ENCODE data around the gene GLCE. TPM values are rescaled to one million over a fixed set of nuclear protein-coding genes. Genes with fewer than 3 reads are reported as not detected.

GLCE gene
- total and polyA plus RNA-seq, 10 of the 15 experiments (the other 5 are each of a cell fraction or from before 2014, with no cell fraction given) = 2.1 to 11.9 (median 2.9) TPM

DNA sequence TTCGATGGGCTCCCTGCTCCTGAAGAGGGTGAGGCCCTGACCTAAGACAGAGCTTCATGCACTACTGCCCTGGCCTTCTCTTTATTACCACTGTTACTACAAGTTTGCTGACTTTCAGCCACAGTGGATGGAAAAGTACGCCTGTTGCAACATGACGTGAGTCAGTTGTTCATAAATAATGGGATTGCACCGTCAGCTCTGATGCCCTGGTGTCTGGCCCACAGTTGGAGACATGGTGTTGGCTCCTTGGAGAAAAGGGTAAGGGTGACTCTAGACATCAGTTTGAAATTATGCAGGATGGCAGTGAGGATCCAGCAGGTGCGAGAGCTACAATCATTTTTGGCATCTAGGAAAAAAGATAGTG lies 143.7 kb downstream of the GLCE start:
- ChIA-PET POLR2A (no interaction called here), CTCF (interaction anchor here (1.2 kb wide), 1 partner anchor 260 kb away, joined by 3 read pairs; no protein-coding TSS in a partner anchor), SMC1A (ENCODE audit: uncharacterized antibody, unreplicated experiment) (no interaction called here), RAD21 (ENCODE audit: unreplicated experiment) (no interaction called here)
- Histone ChIP-seq H3K9me3 (replicated peaks; ENCODE audit: control insufficient read depth, insufficient read depth, low read length) (no peaks in the 10 kb centered on the region), H3K36me3 (ENCODE audit: control insufficient read depth in 2 of 2, insufficient read depth in 2 of 2, low read length in 1 of 2) (no peaks in the 10 kb centered on the region), H3K27ac (ENCODE audit: control insufficient read depth, insufficient read depth) (no peak overlapping the region), H4K20me1 (ENCODE audit: control insufficient read depth, insufficient read depth) (no peaks in the 10 kb centered on the region), H3K27me3 (replicated peaks in 1 of 2; ENCODE audit: control insufficient read depth in 2 of 2, insufficient read depth in 2 of 2, low read length in 1 of 2) (peaks cover 5 to 8% of the 10 kb centered on the region in 2 experiments), H2AFZ (ENCODE audit: control insufficient read depth, low read depth, low read length) (no peak overlapping the region), H3K4me3 (no peak overlapping the region), H3K79me2 (ENCODE audit: control insufficient read depth, insufficient read depth, low read length) (no peaks in the 10 kb centered on the region), H3K9ac (ENCODE audit: control insufficient read depth, insufficient read depth, low read length) (no peak overlapping the region), H3K4me1 (ENCODE audit: control insufficient read depth, insufficient read depth, low read length) (no peaks in the 10 kb centered on the region), H3K4me2 (ENCODE audit: control insufficient read depth, insufficient read depth) (no peak overlapping the region)
- 11% methylated on average over 5 of the region's 5 CpGs for WGBS (ENCODE audit: insufficient coverage, insufficient replicate concordance, low lambda C conversion rate, missing lambda C conversion rate)
- intact Hi-C loops (cut with micrococcal nuclease; ENCODE audit: unreplicated experiment) (no loop called here), in situ Hi-C loops (cut with MboI) (no loop called here)
- ATAC-seq (no peak), FAIRE-seq (no peak), DNase-seq (ENCODE audit: low read depth, low spot score) (no peak)
- TF ChIP-seq RUNX3 (IDR thresholded peaks at IDR 0.05; ENCODE audit: low read length) = no peak
- no peak for TF ChIP-seq NR2F1 (conservative IDR thresholded peaks at IDR 0.05)
- TF ChIP-seq CHD2 (IDR thresholded peaks at IDR 0.05; ENCODE audit: borderline replicate concordance, low read depth, low read length) = no peak
- no peak for TF ChIP-seq MTA2 (IDR thresholded peaks at IDR 0.05; ENCODE audit: low read depth)
- TF ChIP-seq BHLHE40 (IDR thresholded peaks at IDR 0.05; ENCODE audit: borderline replicate concordance in 1 of 2, low read depth in 2 of 2, low read length in 1 of 2) = no peak
- no peak for TF ChIP-seq LARP7 (IDR thresholded peaks at IDR 0.05)
- no peak for TF ChIP-seq NFXL1 (IDR thresholded peaks at IDR 0.05; ENCODE audit: borderline replicate concordance)
- TF ChIP-seq, protein P1, sequence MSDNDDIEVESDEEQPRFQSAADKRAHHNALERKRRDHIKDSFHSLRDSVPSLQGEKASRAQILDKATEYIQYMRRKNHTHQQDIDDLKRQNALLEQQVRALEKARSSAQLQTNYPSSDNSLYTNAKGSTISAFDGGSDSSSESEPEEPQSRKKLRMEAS (IDR thresholded peaks at IDR 0.05; ENCODE audit: low read depth, low read length) = no peak
- TF ChIP-seq BMI1 (IDR thresholded peaks at IDR 0.05; ENCODE audit: borderline replicate concordance) = no peak
- TF ChIP-seq CBX3 (IDR thresholded peaks at IDR 0.05; ENCODE audit: borderline replicate concordance, low read depth) = no peak
- no peak for TF ChIP-seq ZNF274 (IDR thresholded peaks at IDR 0.05; ENCODE audit: insufficient read depth, insufficient read length)
- no peak for TF ChIP-seq NFYA (IDR thresholded peaks at IDR 0.05; ENCODE audit: borderline replicate concordance, low read depth, low read length)
- no peak for TF ChIP-seq RBBP5 (conservative IDR thresholded peaks at IDR 0.05)
- no peak for TF ChIP-seq CBFB (IDR thresholded peaks at IDR 0.05; ENCODE audit: low read depth)
- no peak for TF ChIP-seq POLR2AphosphoS5 (IDR thresholded peaks at IDR 0.05; ENCODE audit: low read length)
- BruUV-seq (replicated peaks) = no TSS peak

All from GM12878 (cell line).